ENCODE results near the gene TPGS1.

- TF ChIP-seq POLR2A (IDR thresholded peaks at IDR 0.05) (peak in 1 of 2 donors; percentile 12), EP300 (IDR thresholded peaks at IDR 0.05) (no peak)
- TF ChIP-seq, protein P1, sequence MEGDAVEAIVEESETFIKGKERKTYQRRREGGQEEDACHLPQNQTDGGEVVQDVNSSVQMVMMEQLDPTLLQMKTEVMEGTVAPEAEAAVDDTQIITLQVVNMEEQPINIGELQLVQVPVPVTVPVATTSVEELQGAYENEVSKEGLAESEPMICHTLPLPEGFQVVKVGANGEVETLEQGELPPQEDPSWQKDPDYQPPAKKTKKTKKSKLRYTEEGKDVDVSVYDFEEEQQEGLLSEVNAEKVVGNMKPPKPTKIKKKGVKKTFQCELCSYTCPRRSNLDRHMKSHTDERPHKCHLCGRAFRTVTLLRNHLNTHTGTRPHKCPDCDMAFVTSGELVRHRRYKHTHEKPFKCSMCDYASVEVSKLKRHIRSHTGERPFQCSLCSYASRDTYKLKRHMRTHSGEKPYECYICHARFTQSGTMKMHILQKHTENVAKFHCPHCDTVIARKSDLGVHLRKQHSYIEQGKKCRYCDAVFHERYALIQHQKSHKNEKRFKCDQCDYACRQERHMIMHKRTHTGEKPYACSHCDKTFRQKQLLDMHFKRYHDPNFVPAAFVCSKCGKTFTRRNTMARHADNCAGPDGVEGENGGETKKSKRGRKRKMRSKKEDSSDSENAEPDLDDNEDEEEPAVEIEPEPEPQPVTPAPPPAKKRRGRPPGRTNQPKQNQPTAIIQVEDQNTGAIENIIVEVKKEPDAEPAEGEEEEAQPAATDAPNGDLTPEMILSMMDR (IDR thresholded peaks at IDR 0.05): no peak
Observed at GRCh38 chr19:459724-460511, 47.4 kb upstream of the TPGS1 start.
